B cell (primary cell): ENCODE measurements around the gene HERPUD1. TPM values are rescaled to one million over a fixed set of nuclear protein-coding genes. Genes with fewer than 3 reads are reported as not detected.

Source experiments
- polyA plus RNA-seq: library from polyadenylated mRNA; depleted of rRNA; stranded (reverse); fragments of >200 nt; gene quantifications from 2 replicates; pipeline ENCODE4 v1.2.3, GENCODE V29; 2012
- total RNA-seq, 2 donors: library from RNA; stranded (reverse); fragments of 120-200 nt in 1 of 2; gene quantifications; 1 replicate in 1 of 2; 2 replicates in 1 of 2; pipeline versions ENCODE4 v1.2.3 to v1.2.4, GENCODE V29; 2013 to 2022

Gene HERPUD1
- total and polyA plus RNA-seq, 2 donors (not counting 1 experiment from before 2014, with no cell fraction given): 273 to 1,041 TPM

Other genes starting within 250 kb of the HERPUD1 start
- 13.0 and 17.2 TPM in 2 replicates for gene MT1X, start 249.7 kb upstream of the HERPUD1 start, total RNA-seq
- gene MT1X, start 249.7 kb upstream of the HERPUD1 start, polyA plus RNA-seq: 8.0 and 9.1 TPM in 2 replicates
- 64.6 and 67.1 TPM in 2 replicates for gene NUP93, start 202.0 kb upstream of the HERPUD1 start, total RNA-seq
- 23.6 and 30.4 TPM in 2 replicates for gene NUP93, start 202.0 kb upstream of the HERPUD1 start, polyA plus RNA-seq
- 4.9 and 5.3 TPM in 2 replicates for gene SLC12A3, start 66.9 kb upstream of the HERPUD1 start, total RNA-seq
- 0.72 and 1.3 TPM in 2 replicates for gene SLC12A3, start 66.9 kb upstream of the HERPUD1 start, polyA plus RNA-seq
- gene CETP, start 29.8 kb downstream of the HERPUD1 start, total RNA-seq: 0.90 and 1.3 TPM in 2 replicates
- gene CETP, start 29.8 kb downstream of the HERPUD1 start, polyA plus RNA-seq: 0.18 and 0.48 TPM in 2 replicates
- 510 and 531 TPM in 2 replicates for gene NLRC5, start 57.4 kb downstream of the HERPUD1 start, total RNA-seq
- gene NLRC5, start 57.4 kb downstream of the HERPUD1 start, polyA plus RNA-seq: 237 and 349 TPM in 2 replicates
- gene CPNE2, start 160.4 kb downstream of the HERPUD1 start, total RNA-seq: 2.9 and 3.9 TPM in 2 replicates
- 1.5 and 1.7 TPM in 2 replicates for gene CPNE2, start 160.4 kb downstream of the HERPUD1 start, polyA plus RNA-seq